Adipocyte (in vitro differentiated cells): Measurements from ENCODE around the gene CHMP1B.
"Not testable (repeated sequence)": the region's sequence is repeated elsewhere in the genome, so short reads cannot be mapped to it uniquely, and the experiment has no call there.

Source experiments
- DNase-seq: peaks from one replicate; pipeline ENCODE4 v3.0.0-alpha.2; 2015; ENCODE audit warnings: low read depth
- H3K27me3 ChIP-seq: replicated peaks from 2 replicates; pipeline ENCODE4 v1.7.0; 2013; ENCODE audit warnings: mild to moderate bottlenecking, low read length, moderate library complexity; ENCODE audit not compliant: control insufficient read depth, insufficient read depth
- H3K36me3 ChIP-seq: 2 replicates; pipeline ENCODE4 v1.7.0; 2013; ENCODE audit warnings: low read length, mild to moderate bottlenecking, moderate library complexity; ENCODE audit not compliant: control insufficient read depth, insufficient read depth, severe bottlenecking
- H3K4me1 ChIP-seq: 2 replicates; pipeline ENCODE4 v1.7.0; 2013; ENCODE audit warnings: mild to moderate bottlenecking, low read length, moderate library complexity; ENCODE audit not compliant: control insufficient read depth, insufficient read depth
- H3K4me3 ChIP-seq: 2 replicates; pipeline ENCODE4 v1.7.0; 2013; ENCODE audit warnings: mild to moderate bottlenecking, low read length, moderate library complexity
- H3K9ac ChIP-seq: 2 replicates; pipeline ENCODE4 v1.7.0; 2013; ENCODE audit warnings: mild to moderate bottlenecking, low read length, moderate library complexity
- H3K9me3 ChIP-seq: 2 replicates; pipeline ENCODE4 v1.7.0; 2013; ENCODE audit warnings: mild to moderate bottlenecking, low read length, moderate library complexity; ENCODE audit not compliant: control insufficient read depth

Gene CHMP1B

GRCh38 chr18:11887328-11888128 lies 36.3 kb downstream of the CHMP1B start:
- Histone ChIP-seq H3K27me3 (no peaks in the 10 kb centered on the region), H3K9me3 (no peaks in the 10 kb centered on the region), H3K9ac (no peak overlapping the region), H3K4me1 (no peaks in the 10 kb centered on the region), H3K4me3 (no peak overlapping the region), H3K36me3 (peaks cover 74% of the 10 kb centered on the region)
- no peak for DNase-seq

GRCh38 chr18:11888726-11889125 lies 37.5 kb downstream of the CHMP1B start:
- Histone ChIP-seq H3K4me3 (no peak overlapping the region), H3K9me3 (no peaks in the 10 kb centered on the region), H3K9ac (no peak overlapping the region), H3K4me1 (no peaks in the 10 kb centered on the region), H3K27me3 (no peaks in the 10 kb centered on the region), H3K36me3 (peaks cover 84% of the 10 kb centered on the region)
- no peak for DNase-seq

- Histone ChIP-seq H3K4me3 (no peak overlapping the region), H3K9ac (no peak overlapping the region), H3K36me3 (peaks cover 79% of the 10 kb centered on the region), H3K4me1 (no peaks in the 10 kb centered on the region), H3K27me3 (no peaks in the 10 kb centered on the region), H3K9me3 (no peaks in the 10 kb centered on the region)
- DNase-seq: no peak
Measured at GRCh38 chr18:11889284-11889683, 38.1 kb downstream of the CHMP1B start.

- Histone ChIP-seq H3K27me3 (no peaks in the 10 kb centered on the region), H3K4me3 (no peak overlapping the region), H3K36me3 (peaks cover 75% of the 10 kb centered on the region), H3K9me3 (no peaks in the 10 kb centered on the region), H3K9ac (no peak overlapping the region), H3K4me1 (no peaks in the 10 kb centered on the region)
- no peak for DNase-seq
Measured at GRCh38 chr18:11891737-11892136, 40.5 kb downstream of the CHMP1B start.

GRCh38 chr18:11892438-11892837 lies 41.2 kb downstream of the CHMP1B start:
- H3K4me3 ChIP-seq, H3K4me1 ChIP-seq, H3K9me3 ChIP-seq, H3K27me3 ChIP-seq, DNase-seq, H3K9ac ChIP-seq: not testable (repeated sequence)
- H3K36me3 ChIP-seq: peaks cover 73% of the 10 kb centered on the region

GRCh38 chr18:11897781-11898180 lies 46.6 kb downstream of the CHMP1B start:
- no peaks in the 10 kb centered on the region for H3K27me3 ChIP-seq
- no peaks in the 10 kb centered on the region for H3K4me1 ChIP-seq
- no peak overlapping the region for H3K4me3 ChIP-seq
- DNase-seq: no peak
- no peak overlapping the region for H3K9ac ChIP-seq
- H3K9me3 ChIP-seq: no peaks in the 10 kb centered on the region
- H3K36me3 ChIP-seq: peaks cover 51% of the 10 kb centered on the region

GRCh38 chr18:11899063-11899462 lies 47.9 kb downstream of the CHMP1B start:
- Histone ChIP-seq H3K9ac (no peak overlapping the region), H3K9me3 (no peaks in the 10 kb centered on the region), H3K4me1 (no peaks in the 10 kb centered on the region), H3K4me3 (no peak overlapping the region), H3K36me3 (peaks cover 54% of the 10 kb centered on the region), H3K27me3 (no peaks in the 10 kb centered on the region)
- DNase-seq: no peak

GRCh38 chr18:11901826-11902438 lies 50.7 kb downstream of the CHMP1B start:
- no peak for DNase-seq
- Histone ChIP-seq H3K36me3 (peaks cover 41% of the 10 kb centered on the region), H3K4me3 (no peak overlapping the region), H3K9me3 (no peaks in the 10 kb centered on the region), H3K4me1 (peaks cover 1% of the 10 kb centered on the region), H3K9ac (no peak overlapping the region), H3K27me3 (no peaks in the 10 kb centered on the region)

GRCh38 chr18:11902522-11903292 lies 51.5 kb downstream of the CHMP1B start:
- Histone ChIP-seq H3K4me1 (peaks cover 8% of the 10 kb centered on the region), H3K27me3 (no peaks in the 10 kb centered on the region), H3K4me3 (no peak overlapping the region), H3K9ac (no peak overlapping the region), H3K9me3 (no peaks in the 10 kb centered on the region), H3K36me3 (peaks cover 35% of the 10 kb centered on the region)
- DNase-seq: no peak
